Measurements from ENCODE around the gene SMURF1. TPM values are rescaled to one million over a fixed set of nuclear protein-coding genes. Genes with fewer than 3 reads are reported as not detected.

SMURF1 gene
- total RNA-seq, 3 donors from 2014 or later (not counting 1 experiment from before 2014, with no cell fraction given): 33.3 to 34.7 (median 34.2) TPM

- H3K9me3 ChIP-seq (ENCODE audit: control insufficient read depth, insufficient read depth, low read length): no peaks in the 10 kb centered on the region
- H3K27ac ChIP-seq (ENCODE audit: low read length): no peak overlapping the region
- TF ChIP-seq, protein P1, sequence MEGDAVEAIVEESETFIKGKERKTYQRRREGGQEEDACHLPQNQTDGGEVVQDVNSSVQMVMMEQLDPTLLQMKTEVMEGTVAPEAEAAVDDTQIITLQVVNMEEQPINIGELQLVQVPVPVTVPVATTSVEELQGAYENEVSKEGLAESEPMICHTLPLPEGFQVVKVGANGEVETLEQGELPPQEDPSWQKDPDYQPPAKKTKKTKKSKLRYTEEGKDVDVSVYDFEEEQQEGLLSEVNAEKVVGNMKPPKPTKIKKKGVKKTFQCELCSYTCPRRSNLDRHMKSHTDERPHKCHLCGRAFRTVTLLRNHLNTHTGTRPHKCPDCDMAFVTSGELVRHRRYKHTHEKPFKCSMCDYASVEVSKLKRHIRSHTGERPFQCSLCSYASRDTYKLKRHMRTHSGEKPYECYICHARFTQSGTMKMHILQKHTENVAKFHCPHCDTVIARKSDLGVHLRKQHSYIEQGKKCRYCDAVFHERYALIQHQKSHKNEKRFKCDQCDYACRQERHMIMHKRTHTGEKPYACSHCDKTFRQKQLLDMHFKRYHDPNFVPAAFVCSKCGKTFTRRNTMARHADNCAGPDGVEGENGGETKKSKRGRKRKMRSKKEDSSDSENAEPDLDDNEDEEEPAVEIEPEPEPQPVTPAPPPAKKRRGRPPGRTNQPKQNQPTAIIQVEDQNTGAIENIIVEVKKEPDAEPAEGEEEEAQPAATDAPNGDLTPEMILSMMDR (IDR thresholded peaks at IDR 0.05): no peak
- H3K36me3 ChIP-seq (ENCODE audit: control insufficient read depth, insufficient read depth, low read length): peaks cover 66% of the 10 kb centered on the region
- H3K4me1 ChIP-seq (ENCODE audit: control insufficient read depth, insufficient read depth, low read length): no peaks in the 10 kb centered on the region
- Mint-ChIP-seq H3K9me3 (no peaks in the 10 kb centered on the region), H3K27ac (peak overlapping the region in 1 of 2 donors; percentile 21), H3K4me3 (no peak overlapping the region), H3K4me1 (peaks cover 5 to 8% of the 10 kb centered on the region in 2 donors), H3K27me3 (ENCODE audit: low read depth in 2 of 2) (no peaks in the 10 kb centered on the region), H3K36me3 (no peaks in the 10 kb centered on the region)
- 92% methylated on average over 20 of the region's 20 CpGs for WGBS (ENCODE audit: insufficient coverage)
- H3K27me3 ChIP-seq (ENCODE audit: control insufficient read depth, insufficient read depth, low read length): no peaks in the 10 kb centered on the region
- ATAC-seq (no peak), DNase-seq (no peak)
- no peak overlapping the region for H3K4me3 ChIP-seq (ENCODE audit: low read length)
- intact Hi-C loops (cut with micrococcal nuclease): no loop called here
These were observed 141.1 kb downstream of the SMURF1 start for GRCh38 chr7:99002827-99003212.

DNA sequence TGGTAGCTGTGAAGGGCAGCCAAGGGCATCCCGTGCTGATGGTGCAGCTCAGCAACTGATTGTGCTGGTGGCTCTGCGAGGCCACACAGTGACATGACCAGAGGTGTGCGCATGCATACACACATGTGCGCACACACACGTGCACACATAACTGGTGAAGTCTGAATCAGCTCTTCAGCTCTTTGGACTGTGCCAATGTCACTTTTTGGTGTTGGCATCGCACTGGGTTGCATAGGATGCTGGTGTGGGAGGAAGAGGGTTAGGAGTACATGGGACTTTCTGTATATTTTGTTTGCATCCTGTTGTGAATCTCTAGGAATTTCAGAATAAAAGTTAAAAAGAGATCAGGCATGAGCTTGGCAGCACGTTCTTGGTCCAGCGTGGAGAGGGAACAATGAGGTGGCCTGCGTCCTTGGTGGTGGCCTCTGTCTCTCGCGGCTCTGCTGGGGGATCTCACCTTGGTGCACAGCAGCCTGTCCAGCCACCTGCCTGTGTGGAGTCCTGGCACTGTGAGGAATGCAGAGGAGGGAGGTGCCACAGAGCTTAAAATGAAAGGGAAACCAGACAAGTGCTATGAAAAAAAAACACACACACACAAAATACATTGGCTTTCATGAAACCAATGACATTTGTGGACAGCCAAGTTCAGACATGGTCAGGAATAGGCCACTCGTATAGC is 141.6 kb downstream of the SMURF1 start:
- Mint-ChIP-seq H3K27ac (peak overlapping the region; percentile 21 to 36), H3K4me3 (no peak overlapping the region), H3K27me3 (ENCODE audit: low read depth in 2 of 2) (no peaks in the 10 kb centered on the region), H3K36me3 (no peaks in the 10 kb centered on the region), H3K4me1 (peaks cover 5 to 8% of the 10 kb centered on the region in 2 donors), H3K9me3 (no peaks in the 10 kb centered on the region)
- no peaks in the 10 kb centered on the region for H3K27me3 ChIP-seq (ENCODE audit: control insufficient read depth, insufficient read depth, low read length)
- no peak overlapping the region for H3K4me3 ChIP-seq (ENCODE audit: low read length)
- intact Hi-C loops (cut with micrococcal nuclease): no loop called here
- DNase-seq: no peak
- no peaks in the 10 kb centered on the region for H3K4me1 ChIP-seq (ENCODE audit: control insufficient read depth, insufficient read depth, low read length)
- H3K36me3 ChIP-seq (ENCODE audit: control insufficient read depth, insufficient read depth, low read length): peaks cover 69% of the 10 kb centered on the region
- ATAC-seq: no peak
- WGBS (ENCODE audit: insufficient coverage): 94% methylated on average over 12 of the region's 12 CpGs
- TF ChIP-seq, protein P1 (IDR thresholded peaks at IDR 0.05): no peak
- H3K9me3 ChIP-seq (ENCODE audit: control insufficient read depth, insufficient read depth, low read length): no peaks in the 10 kb centered on the region
- no peak overlapping the region for H3K27ac ChIP-seq (ENCODE audit: low read length)

- H3K4me3 ChIP-seq (ENCODE audit: low read length): no peak overlapping the region
- H3K36me3 Mint-ChIP-seq: no peaks in the 10 kb centered on the region
- H3K27me3 Mint-ChIP-seq (ENCODE audit: low read depth in 2 of 2): no peaks in the 10 kb centered on the region
- peaks cover 67% of the 10 kb centered on the region for H3K36me3 ChIP-seq (ENCODE audit: control insufficient read depth, insufficient read depth, low read length)
- ATAC-seq: no peak
- no peaks in the 10 kb centered on the region for H3K27me3 ChIP-seq (ENCODE audit: control insufficient read depth, insufficient read depth, low read length)
- intact Hi-C loops (cut with micrococcal nuclease): no loop called here
- no peak for DNase-seq
- no peaks in the 10 kb centered on the region for H3K9me3 Mint-ChIP-seq
- H3K4me1 Mint-ChIP-seq: peaks cover 5 to 8% of the 10 kb centered on the region in 2 donors
- no peaks in the 10 kb centered on the region for H3K4me1 ChIP-seq (ENCODE audit: control insufficient read depth, insufficient read depth, low read length)
- H3K27ac Mint-ChIP-seq: peak overlapping the region; percentile 21 to 36
- H3K4me3 Mint-ChIP-seq: no peak overlapping the region
- TF ChIP-seq, protein P1 (IDR thresholded peaks at IDR 0.05): no peak
- no peak overlapping the region for H3K27ac ChIP-seq (ENCODE audit: low read length)
- 97% methylated on average over 9 of the region's 10 CpGs for WGBS (ENCODE audit: insufficient coverage)
- no peaks in the 10 kb centered on the region for H3K9me3 ChIP-seq (ENCODE audit: control insufficient read depth, insufficient read depth, low read length)
These were observed 142.3 kb downstream of the SMURF1 start for GRCh38 chr7:99001482-99002147.
